OCI-LY1 (cell line): ENCODE data around the gene PRR16.

Experiments used
- H2AFZ ChIP-seq: fragments of 200-600 bp; sonication (generic), shearing (Covaris generic); 2 replicates; pipeline ENCODE4 v1.6.0; 2014; ENCODE audit warnings: antibody characterized with exemption, mild to moderate bottlenecking, low read length
- H3F3A ChIP-seq: fragments of 200-600 bp; sonication (generic), shearing (Covaris generic); 2 replicates; pipeline ENCODE4 v1.6.0; 2014; ENCODE audit warnings: mild to moderate bottlenecking, antibody characterized with exemption, low read length, moderate library complexity; ENCODE audit not compliant: insufficient read depth
- H3K27ac ChIP-seq: fragments of 200-600 bp; sonication (generic); 2 replicates; pipeline ENCODE4 v1.5.1; 2014; ENCODE audit warnings: low read length, mixed run types, mild to moderate bottlenecking, low read depth; ENCODE audit not compliant: poor library complexity, severe bottlenecking
- H3K27me3 ChIP-seq: fragments of 200-600 bp; sonication (generic); 2 replicates; pipeline ENCODE4 v1.6.0; 2014; ENCODE audit warnings: antibody characterized with exemption, mild to moderate bottlenecking, low read length, moderate library complexity; ENCODE audit not compliant: insufficient read depth
- H3K36me3 ChIP-seq: fragments of 200-600 bp; sonication (generic); 2 replicates; pipeline ENCODE4 v1.6.1; 2014; ENCODE audit warnings: mild to moderate bottlenecking, antibody characterized with exemption, low read length, moderate library complexity, mixed read lengths; ENCODE audit not compliant: insufficient read depth
- H3K4me1 ChIP-seq: fragments of 200-600 bp; sonication (generic); 2 replicates; pipeline ENCODE4 v1.5.1; 2014; ENCODE audit warnings: mild to moderate bottlenecking, low read length, moderate library complexity; ENCODE audit not compliant: insufficient read depth, severe bottlenecking
- H3K4me2 ChIP-seq: fragments of 200-600 bp; sonication (generic), shearing (Covaris generic); 2 replicates; pipeline ENCODE4 v1.6.1; 2014; ENCODE audit warnings: low read length
- H3K4me3 ChIP-seq: fragments of 200-600 bp; sonication (generic); 2 replicates; pipeline ENCODE4 v1.5.1; 2014; ENCODE audit warnings: low read length, low read depth, mild to moderate bottlenecking, mixed read lengths; ENCODE audit not compliant: poor library complexity, severe bottlenecking
- H3K79me2 ChIP-seq: fragments of 200-600 bp; shearing (Covaris generic); 2 replicates; pipeline ENCODE4 v1.6.1; 2016; ENCODE audit warnings: mixed run types, low read length, mixed read lengths; ENCODE audit not compliant: insufficient read depth
- H3K9ac ChIP-seq: fragments of 200-600 bp; sonication (generic), shearing (Covaris generic); 2 replicates; pipeline ENCODE4 v1.6.1; 2014; ENCODE audit warnings: mild to moderate bottlenecking, low read length, mixed read lengths
- H3K9me2 ChIP-seq: fragments of 200-600 bp; sonication (generic), shearing (Covaris generic); 2 replicates; pipeline ENCODE4 v1.6.1; 2014; ENCODE audit warnings: low read depth, mild to moderate bottlenecking, low read length, mixed read lengths
- H3K9me3 ChIP-seq: fragments of 200-600 bp; shearing (Covaris generic); 2 replicates; pipeline ENCODE4 v1.6.1; 2014; ENCODE audit warnings: low read length, mixed read lengths
- H4K20me1 ChIP-seq: fragments of 200-600 bp; sonication (generic), shearing (Covaris generic); 2 replicates; pipeline ENCODE4 v1.6.0; 2016; ENCODE audit warnings: mild to moderate bottlenecking, low read length; ENCODE audit not compliant: insufficient read depth
- EZH2 ChIP-seq: fragments of 200-600 bp; sonication (generic), shearing (Covaris generic); IDR thresholded peaks from 2 replicates; pipeline ENCODE4 v1.8.0; 2017; ENCODE audit warnings: borderline replicate concordance, mixed run types, mild to moderate bottlenecking, antibody characterized with exemption, low read length, moderate library complexity, mixed read lengths
- TF ChIP-seq, protein P1 (sequence below): fragments of 200-600 bp; sonication (generic), shearing (Covaris generic); IDR thresholded peaks from 2 replicates; pipeline ENCODE4 v1.5.1; 2017; ENCODE audit warnings: mild to moderate bottlenecking, antibody characterized with exemption, low read length, moderate library complexity, mixed read lengths

PRR16 gene

DNA sequence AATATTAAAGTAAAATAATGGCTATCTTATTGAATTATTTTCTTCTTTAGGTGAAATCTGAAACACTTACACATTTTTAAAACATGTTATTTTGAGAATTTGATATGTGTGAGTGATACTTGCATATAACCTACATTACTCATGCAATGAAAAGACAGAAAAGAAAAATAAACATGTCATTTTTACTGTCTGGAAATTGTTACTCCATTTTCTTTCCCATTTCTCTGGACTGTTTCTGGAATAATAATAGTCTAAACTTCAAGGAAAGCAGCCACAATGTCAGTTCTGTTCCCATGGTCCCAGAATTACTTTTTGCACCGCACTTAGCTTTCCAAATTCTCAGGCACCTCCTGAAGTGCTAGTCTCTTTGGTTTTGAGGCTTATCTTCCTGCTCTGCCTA lies 145.5 kb downstream of the PRR16 start:
- H3K79me2 ChIP-seq: no peaks in the 10 kb centered on the region
- no peak overlapping the region for H3K4me2 ChIP-seq
- no peaks in the 10 kb centered on the region for H3K27me3 ChIP-seq
- H3K9me3 ChIP-seq: no peaks in the 10 kb centered on the region
- H3F3A ChIP-seq: no peaks in the 10 kb centered on the region
- H2AFZ ChIP-seq: no peak overlapping the region
- H3K27ac ChIP-seq: no peak overlapping the region
- H4K20me1 ChIP-seq: no peaks in the 10 kb centered on the region
- no peaks in the 10 kb centered on the region for H3K9me2 ChIP-seq
- no peaks in the 10 kb centered on the region for H3K4me1 ChIP-seq
- no peak for TF ChIP-seq EZH2
- TF ChIP-seq, protein P1, sequence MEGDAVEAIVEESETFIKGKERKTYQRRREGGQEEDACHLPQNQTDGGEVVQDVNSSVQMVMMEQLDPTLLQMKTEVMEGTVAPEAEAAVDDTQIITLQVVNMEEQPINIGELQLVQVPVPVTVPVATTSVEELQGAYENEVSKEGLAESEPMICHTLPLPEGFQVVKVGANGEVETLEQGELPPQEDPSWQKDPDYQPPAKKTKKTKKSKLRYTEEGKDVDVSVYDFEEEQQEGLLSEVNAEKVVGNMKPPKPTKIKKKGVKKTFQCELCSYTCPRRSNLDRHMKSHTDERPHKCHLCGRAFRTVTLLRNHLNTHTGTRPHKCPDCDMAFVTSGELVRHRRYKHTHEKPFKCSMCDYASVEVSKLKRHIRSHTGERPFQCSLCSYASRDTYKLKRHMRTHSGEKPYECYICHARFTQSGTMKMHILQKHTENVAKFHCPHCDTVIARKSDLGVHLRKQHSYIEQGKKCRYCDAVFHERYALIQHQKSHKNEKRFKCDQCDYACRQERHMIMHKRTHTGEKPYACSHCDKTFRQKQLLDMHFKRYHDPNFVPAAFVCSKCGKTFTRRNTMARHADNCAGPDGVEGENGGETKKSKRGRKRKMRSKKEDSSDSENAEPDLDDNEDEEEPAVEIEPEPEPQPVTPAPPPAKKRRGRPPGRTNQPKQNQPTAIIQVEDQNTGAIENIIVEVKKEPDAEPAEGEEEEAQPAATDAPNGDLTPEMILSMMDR: no peak
- H3K36me3 ChIP-seq: no peaks in the 10 kb centered on the region
- no peak overlapping the region for H3K4me3 ChIP-seq
- no peak overlapping the region for H3K9ac ChIP-seq

GRCh38 chr5:120610145-120610544 lies 146.0 kb downstream of the PRR16 start:
- Histone ChIP-seq H3K4me3 (no peak overlapping the region), H3F3A (no peaks in the 10 kb centered on the region), H3K36me3 (no peaks in the 10 kb centered on the region), H4K20me1 (no peaks in the 10 kb centered on the region), H3K79me2 (no peaks in the 10 kb centered on the region), H3K4me1 (no peaks in the 10 kb centered on the region), H3K9ac (no peak overlapping the region), H3K9me2 (no peaks in the 10 kb centered on the region), H3K27me3 (no peaks in the 10 kb centered on the region), H3K9me3 (no peaks in the 10 kb centered on the region), H3K4me2 (no peak overlapping the region), H3K27ac (no peak overlapping the region), H2AFZ (no peak overlapping the region)
- TF ChIP-seq, protein P1: no peak
- TF ChIP-seq EZH2: no peak

DNA sequence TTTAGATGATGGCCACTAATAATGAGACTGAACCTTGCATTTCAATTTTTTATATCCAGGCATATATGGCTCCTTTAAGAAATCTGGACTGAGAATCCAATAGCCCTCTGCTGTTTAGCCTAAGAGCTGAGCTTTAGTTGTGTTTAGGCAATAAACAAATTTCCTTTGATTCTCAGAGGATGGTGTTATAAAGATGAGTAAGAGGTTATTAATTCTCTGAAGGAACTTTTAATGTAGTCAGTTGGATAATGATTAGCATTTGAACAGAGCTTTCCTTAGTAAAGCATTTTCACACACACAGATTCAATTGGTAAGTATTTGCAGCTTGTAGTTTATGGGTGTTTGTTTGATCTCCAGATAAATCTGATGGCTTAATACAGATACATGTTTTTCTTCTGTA lies 149.6 kb downstream of the PRR16 start:
- Histone ChIP-seq H3K27ac (no peak overlapping the region), H3K4me2 (no peak overlapping the region), H3K79me2 (no peaks in the 10 kb centered on the region), H3F3A (no peaks in the 10 kb centered on the region), H3K27me3 (no peaks in the 10 kb centered on the region), H2AFZ (no peak overlapping the region), H3K9me3 (no peaks in the 10 kb centered on the region), H3K4me1 (no peaks in the 10 kb centered on the region), H3K4me3 (no peak overlapping the region), H3K9me2 (no peaks in the 10 kb centered on the region), H4K20me1 (no peaks in the 10 kb centered on the region), H3K36me3 (no peaks in the 10 kb centered on the region), H3K9ac (no peak overlapping the region)
- TF ChIP-seq EZH2: no peak
- TF ChIP-seq, protein P1: no peak
